ENCODE measurements around the gene TCTN1. TPM values are rescaled to one million over a fixed set of nuclear protein-coding genes. Genes with fewer than 3 reads are reported as not detected.

Gene TCTN1
- total and polyA plus RNA-seq, 9 of the 15 experiments (the other 6 are each of a cell fraction or from before 2014, with no cell fraction given), result 0.32 to 12.5 (median 4.0) TPM

DNA sequence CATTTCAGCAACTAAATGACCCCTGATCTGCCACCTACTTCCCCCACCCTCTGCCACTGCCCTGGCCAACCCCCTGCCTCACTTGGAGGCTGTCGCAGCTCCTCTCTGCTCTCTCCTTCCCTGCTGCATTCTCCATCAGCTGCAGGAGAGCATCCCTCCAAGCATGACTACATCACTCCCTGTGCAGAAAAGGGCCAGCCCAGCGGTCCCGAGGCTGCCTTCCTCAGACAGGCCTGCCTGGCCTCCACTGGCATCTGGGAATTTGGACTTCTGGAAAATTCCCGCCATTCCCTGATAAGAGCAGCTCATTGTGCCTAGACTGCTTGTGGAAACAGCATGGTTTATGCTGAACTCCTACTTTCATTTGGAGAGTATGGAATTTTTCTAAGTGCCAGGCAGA, 62.2 kb downstream of the TCTN1 start:
- H3K79me2 ChIP-seq (ENCODE audit: control insufficient read depth, insufficient read depth, low read length), result no peaks in the 10 kb centered on the region
- H3K36me3 ChIP-seq (ENCODE audit: control insufficient read depth, insufficient read depth, low read length), result no peaks in the 10 kb centered on the region
- H3K9me3 ChIP-seq (replicated peaks; ENCODE audit: control insufficient read depth, insufficient read depth, low read depth, low read length), result no peaks in the 10 kb centered on the region
- H3K27me3 ChIP-seq (ENCODE audit: control insufficient read depth in 2 of 2, insufficient read depth in 2 of 2, low read length in 2 of 2), result peaks cover 0 to 14% of the 10 kb centered on the region in 2 experiments; a peak in 3 of 5 replicates
- 11% methylated on average over 3 of the region's 4 CpGs for WGBS (ENCODE audit: insufficient coverage, low coverage, missing lambda C conversion rate)
- DNase-seq (ENCODE audit: extremely low read depth in 1 of 4, low spot score in 3 of 4), result no peak
- H3K27ac ChIP-seq (ENCODE audit: extremely low read depth, low read depth, low read length), result no peak overlapping the region
- H3K4me3 ChIP-seq, result no peak overlapping the region
- H3K4me1 ChIP-seq (replicated peaks in 1 of 2; ENCODE audit: control insufficient read depth in 2 of 2, insufficient read depth in 2 of 2, low read length in 2 of 2), result no peaks in the 10 kb centered on the region
- CTCF ChIA-PET (ENCODE audit: low intra/inter-chr PET ratio), result no interaction called here
- POLR2A ChIA-PET, result interaction anchor here (0.6 kb wide), 1 partner anchor 51 kb away, joined by 3 read pairs; no protein-coding TSS in a partner anchor
- BruUV-seq (replicated peaks), result no TSS peak
- no peaks in the 10 kb centered on the region; the same call in 1 of the 2 replicates for H4K20me1 ChIP-seq (replicated peaks; ENCODE audit: control insufficient read depth, insufficient read depth, low read length)
- no peaks in the 10 kb centered on the region for H3K9me1 ChIP-seq (ENCODE audit: control insufficient read depth, insufficient read depth, low read length)
- no peak overlapping the region for H3K9ac ChIP-seq (ENCODE audit: insufficient read depth in 1 of 2, low read depth in 2 of 2, low read length in 2 of 2)
- intact Hi-C loops (cut with micrococcal nuclease), result no loop called here
- in situ Hi-C loops (cut with MboI), result no loop called here
- no peak for ATAC-seq
- TF ChIP-seq, protein P1, sequence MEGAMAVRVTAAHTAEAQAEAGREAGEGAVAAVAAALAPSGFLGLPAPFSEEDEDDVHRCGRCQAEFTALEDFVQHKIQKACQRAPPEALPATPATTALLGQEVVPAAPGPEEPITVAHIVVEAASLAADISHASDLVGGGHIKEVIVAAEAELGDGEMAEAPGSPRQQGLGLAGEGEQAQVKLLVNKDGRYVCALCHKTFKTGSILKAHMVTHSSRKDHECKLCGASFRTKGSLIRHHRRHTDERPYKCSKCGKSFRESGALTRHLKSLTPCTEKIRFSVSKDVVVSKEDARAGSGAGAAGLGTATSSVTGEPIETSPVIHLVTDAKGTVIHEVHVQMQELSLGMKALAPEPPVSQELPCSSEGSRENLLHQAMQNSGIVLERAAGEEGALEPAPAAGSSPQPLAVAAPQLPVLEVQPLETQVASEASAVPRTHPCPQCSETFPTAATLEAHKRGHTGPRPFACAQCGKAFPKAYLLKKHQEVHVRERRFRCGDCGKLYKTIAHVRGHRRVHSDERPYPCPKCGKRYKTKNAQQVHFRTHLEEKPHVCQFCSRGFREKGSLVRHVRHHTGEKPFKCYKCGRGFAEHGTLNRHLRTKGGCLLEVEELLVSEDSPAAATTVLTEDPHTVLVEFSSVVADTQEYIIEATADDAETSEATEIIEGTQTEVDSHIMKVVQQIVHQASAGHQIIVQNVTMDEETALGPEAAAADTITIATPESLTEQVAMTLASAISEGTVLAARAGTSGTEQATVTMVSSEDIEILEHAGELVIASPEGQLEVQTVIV (CRISPR knock-in tag; IDR thresholded peaks at IDR 0.05; ENCODE audit: borderline replicate concordance), result no peak
- TF ChIP-seq CREB1 (IDR thresholded peaks at IDR 0.05) (no peak), CREB1 (CRISPR knock-in tag; IDR thresholded peaks at IDR 0.05) (no peak), RBFOX2 (IDR thresholded peaks at IDR 0.05; ENCODE audit: low read depth, low read length) (no peak), KDM5B (IDR thresholded peaks at IDR 0.05; ENCODE audit: insufficient replicate concordance, low read depth, low read length) (no peak), FOXA1 (IDR thresholded peaks at IDR 0.05; ENCODE audit: borderline replicate concordance) (no peak), PHTF2 (CRISPR knock-in tag; IDR thresholded peaks at IDR 0.05) (no peak)
- H3K4me2 ChIP-seq (ENCODE audit: insufficient read depth, low read length), result no peak overlapping the region
- no peak for FAIRE-seq
- no peak overlapping the region for H2AFZ ChIP-seq (ENCODE audit: low read depth, low read length)
